Activated T-cell treated with anti-CD3 and anti-CD28 coated beads, Interleukin-2, amount 50 U/mL, for 72 hours (primary cell): ENCODE results near the gene TNS3. TPM values are rescaled to one million over a fixed set of nuclear protein-coding genes. Genes with fewer than 3 reads are reported as not detected.

ENCODE experiments used
- ATAC-seq, 2 donors: fragments of 150-1000 bp; cut with Tn5 transposase; replicated peaks in 1 of 2; 2 replicates each; pipeline ENCODE4 v1.10.0; 2021; ENCODE audit warnings: moderate library complexity in 2 of 2, mild to moderate bottlenecking in 1 of 2
- DNase-seq, 2 donors: peaks; one replicate each; pipeline ENCODE4 v3.0.0; 2021 to 2022; ENCODE audit warnings: mixed read lengths in 1 of 2
- H3K27ac Mint-ChIP-seq: one replicate; pipeline ENCODE4 v1.8.0; 2022; ENCODE audit warnings: mild to moderate bottlenecking, moderate library complexity, mixed read lengths
- H3K27me3 Mint-ChIP-seq: one replicate; pipeline ENCODE4 v1.8.0; 2022; ENCODE audit warnings: low read depth, mixed read lengths
- H3K36me3 Mint-ChIP-seq, 2 donors: one replicate each; pipeline ENCODE4 v1.8.0; 2022; ENCODE audit warnings: mixed read lengths in 2 of 2, mild to moderate bottlenecking in 1 of 2; ENCODE audit not compliant: insufficient read depth in 2 of 2
- H3K4me1 Mint-ChIP-seq: one replicate; pipeline ENCODE4 v1.8.0; 2022; ENCODE audit warnings: low read depth, mixed read lengths
- H3K4me3 Mint-ChIP-seq, 2 donors: one replicate each; pipeline ENCODE4 v1.8.0; 2022; ENCODE audit warnings: mild to moderate bottlenecking in 2 of 2, mixed read lengths in 2 of 2, moderate library complexity in 2 of 2
- H3K9me3 Mint-ChIP-seq, 2 donors: one replicate each; pipeline ENCODE4 v1.8.0; 2022; ENCODE audit warnings: mixed read lengths in 2 of 2
- total RNA-seq, 2 donors: library from RNA; stranded (reverse); gene quantifications; one replicate each; pipeline ENCODE4 v1.2.3, GENCODE V29; 2022

Gene TNS3
- total RNA-seq, 2 donors from 2014 or later = 0.29 to 1.2 TPM

DNA sequence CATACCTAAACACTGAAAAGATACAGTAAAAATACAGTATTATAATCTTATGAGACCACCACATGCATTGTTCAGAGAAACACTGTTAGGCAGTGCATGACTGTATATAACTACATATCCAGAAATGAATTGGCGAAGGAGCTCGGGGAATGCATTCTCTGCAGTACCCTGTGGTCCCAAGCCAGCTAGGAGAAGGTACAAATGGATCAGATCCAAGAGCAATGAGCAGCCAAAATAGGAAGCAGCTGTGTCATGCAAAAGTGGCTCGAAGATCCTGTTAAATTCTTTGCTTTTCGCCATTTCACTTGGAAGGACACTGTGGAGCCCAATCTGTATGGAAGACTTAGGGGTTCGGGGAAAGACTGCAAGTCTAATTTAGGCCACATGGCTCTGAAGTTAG, 334.8 kb downstream of the TNS3 start:
- no peaks in the 10 kb centered on the region for H3K9me3 Mint-ChIP-seq
- H3K4me1 Mint-ChIP-seq = no peaks in the 10 kb centered on the region
- ATAC-seq = no peak
- H3K27me3 Mint-ChIP-seq = peaks cover 5% of the 10 kb centered on the region
- no peak for DNase-seq
- no peak overlapping the region for H3K4me3 Mint-ChIP-seq
- no peaks in the 10 kb centered on the region for H3K36me3 Mint-ChIP-seq
- no peak overlapping the region for H3K27ac Mint-ChIP-seq

DNA sequence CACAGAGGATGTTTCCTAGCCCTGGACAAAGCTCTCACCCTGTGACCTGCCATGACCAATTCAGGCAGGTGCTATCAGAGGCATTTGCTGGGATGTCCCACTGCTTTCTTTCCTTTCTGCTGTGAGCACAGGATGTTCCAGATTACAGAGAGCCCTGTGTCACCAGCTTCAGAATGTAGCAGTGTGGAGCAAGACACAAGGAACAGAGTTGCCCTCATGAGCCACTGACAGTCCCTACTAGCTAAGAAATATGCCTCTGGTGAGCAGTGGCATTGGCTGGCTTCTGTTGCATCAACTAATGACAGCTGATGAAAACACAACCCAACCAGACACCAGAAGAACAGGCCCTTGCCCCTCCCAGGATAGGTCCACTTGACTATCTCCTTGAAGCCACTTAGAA, 337.2 kb downstream of the TNS3 start:
- Mint-ChIP-seq H3K4me3 (no peak overlapping the region), H3K9me3 (no peaks in the 10 kb centered on the region), H3K4me1 (no peaks in the 10 kb centered on the region), H3K27me3 (peaks cover 3% of the 10 kb centered on the region), H3K27ac (no peak overlapping the region), H3K36me3 (no peaks in the 10 kb centered on the region)
- DNase-seq = no peak
- ATAC-seq = no peak

DNA sequence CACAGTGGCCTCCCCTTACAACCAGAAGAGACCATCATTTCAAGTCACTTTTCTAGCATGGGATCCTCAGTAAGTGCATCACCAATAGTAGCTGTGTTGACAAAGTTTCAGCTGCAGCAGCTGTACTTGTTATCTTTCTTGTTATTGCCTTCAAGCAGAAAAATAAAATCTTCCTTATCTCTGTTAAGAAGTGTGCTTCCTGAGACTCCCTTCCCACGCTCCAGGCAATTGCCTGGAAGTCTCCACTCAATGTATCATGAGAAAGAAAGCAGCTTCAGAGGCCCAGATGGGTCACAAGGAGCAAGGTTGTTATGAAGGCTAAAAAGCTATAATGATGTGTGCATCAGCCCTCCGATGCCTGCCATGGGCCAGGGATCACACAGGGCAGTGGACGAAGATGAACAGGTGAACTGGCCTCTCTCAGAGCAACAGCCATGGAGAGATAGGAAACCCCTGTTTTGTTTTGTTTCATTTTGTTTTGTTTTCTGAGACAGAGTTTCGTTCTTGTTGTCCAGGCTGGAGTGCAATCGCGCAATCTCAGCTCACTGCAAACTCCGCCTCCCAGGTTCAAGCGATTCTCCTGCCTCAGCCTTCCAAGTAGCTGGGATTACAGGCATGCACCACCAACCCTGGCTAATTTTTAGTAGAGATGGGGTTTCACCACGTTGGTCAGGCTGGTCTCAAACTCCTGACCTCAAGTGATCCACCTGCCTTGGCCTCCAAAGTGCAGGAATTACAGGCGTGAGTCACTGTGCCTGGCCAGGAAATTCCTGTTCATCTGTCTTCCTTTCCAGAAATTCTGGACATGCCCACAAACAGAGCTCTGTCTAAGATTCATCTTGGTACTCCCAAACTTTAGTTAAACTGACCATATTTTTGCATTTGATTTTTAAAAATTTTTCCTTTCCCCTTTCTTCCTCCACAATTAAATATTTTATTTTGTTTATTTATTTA, 340.5 kb downstream of the TNS3 start:
- Mint-ChIP-seq H3K4me3 (no peak overlapping the region), H3K4me1 (no peaks in the 10 kb centered on the region), H3K9me3 (no peaks in the 10 kb centered on the region), H3K27me3 (no peaks in the 10 kb centered on the region), H3K36me3 (no peaks in the 10 kb centered on the region), H3K27ac (no peak overlapping the region)
- DNase-seq (no peak), ATAC-seq (no peak)

- DNase-seq = no peak
- Mint-ChIP-seq H3K27ac (no peak overlapping the region), H3K27me3 (no peaks in the 10 kb centered on the region), H3K4me3 (no peak overlapping the region), H3K4me1 (no peaks in the 10 kb centered on the region), H3K36me3 (no peaks in the 10 kb centered on the region), H3K9me3 (no peaks in the 10 kb centered on the region)
- ATAC-seq = no peak
Observed at GRCh38 chr7:47239931-47240421, 341.9 kb downstream of the TNS3 start.

- DNase-seq = no peak
- Mint-ChIP-seq H3K4me3 (no peak overlapping the region), H3K27me3 (no peaks in the 10 kb centered on the region), H3K4me1 (no peaks in the 10 kb centered on the region), H3K27ac (no peak overlapping the region), H3K36me3 (no peaks in the 10 kb centered on the region), H3K9me3 (no peaks in the 10 kb centered on the region)
- ATAC-seq = no peak
Observed at GRCh38 chr7:47239034-47239433, 342.9 kb downstream of the TNS3 start.

DNA sequence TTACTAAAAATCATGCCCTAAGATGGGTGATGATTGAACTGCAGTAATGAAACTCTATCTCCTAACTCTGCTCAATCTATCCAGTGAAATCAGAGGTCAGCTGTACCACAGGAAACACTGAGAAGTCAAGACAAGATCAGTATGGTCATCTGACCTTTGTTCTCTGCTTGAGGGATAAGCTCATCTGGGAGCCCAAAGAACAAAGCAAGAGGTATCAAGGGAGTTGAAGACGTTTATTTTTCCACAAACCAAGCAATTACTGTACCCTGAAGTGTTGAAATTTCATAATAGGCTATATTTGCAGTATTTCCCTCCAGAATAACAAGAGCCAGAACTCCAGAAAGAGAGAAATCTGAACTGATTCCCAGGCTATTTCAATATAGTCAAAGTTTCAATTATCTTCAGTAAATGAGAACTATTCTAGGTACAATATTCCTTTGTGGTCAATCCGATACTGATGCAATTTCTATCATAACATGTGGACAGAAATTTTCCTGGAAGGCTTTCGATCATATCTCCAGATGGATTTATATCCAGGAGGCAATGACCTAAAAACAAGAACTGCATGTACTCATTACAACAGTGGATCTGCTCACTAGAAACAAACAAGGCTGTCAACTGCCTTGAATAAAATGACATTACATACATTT, 345.3 kb downstream of the TNS3 start:
- Mint-ChIP-seq H3K4me3 (no peak overlapping the region), H3K4me1 (no peaks in the 10 kb centered on the region), H3K9me3 (no peaks in the 10 kb centered on the region), H3K36me3 (no peaks in the 10 kb centered on the region), H3K27me3 (no peaks in the 10 kb centered on the region), H3K27ac (no peak overlapping the region)
- no peak for DNase-seq
- ATAC-seq = no peak

DNA sequence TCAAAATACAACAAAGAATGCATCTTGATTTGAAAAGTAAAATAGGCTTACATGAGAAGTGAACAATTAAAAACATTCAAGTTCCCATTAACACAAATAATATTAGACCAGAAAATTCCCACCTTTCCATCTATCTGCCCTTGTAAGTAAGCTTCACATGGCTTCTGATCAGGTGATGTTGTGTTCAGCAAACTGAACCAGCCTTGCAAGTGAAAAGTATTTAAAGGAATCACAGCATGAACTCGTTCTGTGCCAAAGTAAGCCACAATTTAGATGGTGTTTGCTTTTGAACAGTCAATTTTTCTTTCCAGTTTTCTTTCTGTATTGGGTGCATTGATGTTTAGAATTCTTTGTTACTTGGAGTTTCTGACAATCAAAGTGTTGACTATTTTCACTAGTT, 347.9 kb downstream of the TNS3 start:
- H3K4me1 Mint-ChIP-seq = no peaks in the 10 kb centered on the region
- no peaks in the 10 kb centered on the region for H3K27me3 Mint-ChIP-seq
- ATAC-seq = no peak
- H3K27ac Mint-ChIP-seq = no peak overlapping the region
- H3K36me3 Mint-ChIP-seq = no peaks in the 10 kb centered on the region
- no peak overlapping the region for H3K4me3 Mint-ChIP-seq
- H3K9me3 Mint-ChIP-seq = no peaks in the 10 kb centered on the region
- no peak for DNase-seq

DNA sequence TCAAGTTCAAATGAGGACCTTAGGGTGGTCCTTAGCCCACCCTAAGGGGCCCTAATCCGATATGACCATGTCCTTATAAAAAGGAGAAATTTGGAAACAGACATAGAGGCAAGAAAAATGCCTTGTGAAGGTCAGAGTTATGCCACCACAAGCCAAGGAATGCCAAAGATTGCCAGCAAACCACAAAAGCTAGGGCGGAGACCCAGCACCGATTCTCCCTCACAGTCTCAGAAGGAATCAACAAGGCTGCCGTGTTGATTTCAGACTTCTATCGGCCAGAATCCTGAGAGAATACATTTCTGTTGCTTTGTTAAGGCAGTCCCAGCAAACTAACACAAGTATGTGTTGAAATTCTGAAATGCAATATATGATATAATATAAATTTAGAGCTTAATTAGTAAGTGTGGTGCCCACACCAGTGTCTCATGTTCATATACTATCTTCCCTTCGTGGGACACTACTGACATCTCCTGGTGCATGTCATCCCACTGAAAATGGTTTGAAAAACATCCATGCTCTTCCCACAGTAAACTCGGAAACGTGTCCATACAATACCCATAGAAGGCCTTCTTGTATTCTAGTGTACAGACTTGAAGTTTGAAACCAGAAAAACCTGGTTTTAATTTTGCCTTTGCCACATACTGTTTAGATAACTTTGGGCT, 349.0 kb downstream of the TNS3 start:
- DNase-seq = no peak
- Mint-ChIP-seq H3K36me3 (no peaks in the 10 kb centered on the region), H3K27me3 (no peaks in the 10 kb centered on the region), H3K9me3 (no peaks in the 10 kb centered on the region), H3K27ac (no peak overlapping the region), H3K4me3 (no peak overlapping the region), H3K4me1 (no peaks in the 10 kb centered on the region)
- no peak for ATAC-seq

GRCh38 chr7:47231627-47232026, 350.3 kb downstream of the TNS3 start:
- H3K27me3 Mint-ChIP-seq = no peaks in the 10 kb centered on the region
- H3K9me3 Mint-ChIP-seq = no peaks in the 10 kb centered on the region
- no peak overlapping the region for H3K4me3 Mint-ChIP-seq
- H3K4me1 Mint-ChIP-seq = no peaks in the 10 kb centered on the region
- no peak overlapping the region for H3K27ac Mint-ChIP-seq
- ATAC-seq = no peak
- H3K36me3 Mint-ChIP-seq = no peaks in the 10 kb centered on the region
- DNase-seq = no peak

- ATAC-seq (no peak), DNase-seq (no peak)
- Mint-ChIP-seq H3K27me3 (no peaks in the 10 kb centered on the region), H3K4me1 (no peaks in the 10 kb centered on the region), H3K36me3 (no peaks in the 10 kb centered on the region), H3K4me3 (no peak overlapping the region), H3K27ac (no peak overlapping the region), H3K9me3 (no peaks in the 10 kb centered on the region)
Observed at GRCh38 chr7:47231032-47231431, 350.9 kb downstream of the TNS3 start.

DNA sequence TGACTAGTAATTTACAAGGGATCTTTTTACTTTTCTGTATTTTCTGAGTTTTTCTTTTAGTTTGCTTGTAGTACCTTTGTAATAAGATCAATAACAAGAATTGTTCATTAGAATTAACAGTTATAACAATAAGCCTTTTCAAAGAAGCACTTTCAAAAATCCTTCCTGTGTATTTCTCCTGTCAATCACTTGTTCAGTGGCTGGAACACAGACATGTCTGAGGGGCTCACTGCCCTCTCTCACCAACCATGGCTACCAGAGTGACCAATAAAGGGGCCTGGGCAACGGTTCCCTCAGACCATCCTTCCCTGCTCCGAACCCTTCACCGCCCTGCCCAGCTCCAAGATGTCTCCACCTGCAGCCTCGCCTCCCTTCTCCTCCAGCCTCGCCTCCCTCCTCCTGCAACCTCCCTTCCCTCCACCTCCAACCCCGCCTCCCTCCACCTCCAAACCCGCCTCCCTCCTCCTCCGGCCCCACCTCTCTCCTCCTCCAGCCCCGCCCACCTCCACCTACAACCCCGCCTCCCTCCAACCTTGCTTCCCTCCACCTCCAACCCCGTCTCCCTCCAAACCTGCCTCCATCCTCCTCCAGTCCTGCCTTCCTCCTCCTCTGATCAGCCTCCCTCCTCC, 353.4 kb downstream of the TNS3 start:
- no peaks in the 10 kb centered on the region for H3K27me3 Mint-ChIP-seq
- no peaks in the 10 kb centered on the region for H3K4me1 Mint-ChIP-seq
- no peak for DNase-seq
- no peak overlapping the region for H3K27ac Mint-ChIP-seq
- H3K4me3 Mint-ChIP-seq = no peak overlapping the region
- peaks cover 1 to 2% of the 10 kb centered on the region in 2 donors for H3K9me3 Mint-ChIP-seq
- no peaks in the 10 kb centered on the region for H3K36me3 Mint-ChIP-seq
- no peak for ATAC-seq

DNA sequence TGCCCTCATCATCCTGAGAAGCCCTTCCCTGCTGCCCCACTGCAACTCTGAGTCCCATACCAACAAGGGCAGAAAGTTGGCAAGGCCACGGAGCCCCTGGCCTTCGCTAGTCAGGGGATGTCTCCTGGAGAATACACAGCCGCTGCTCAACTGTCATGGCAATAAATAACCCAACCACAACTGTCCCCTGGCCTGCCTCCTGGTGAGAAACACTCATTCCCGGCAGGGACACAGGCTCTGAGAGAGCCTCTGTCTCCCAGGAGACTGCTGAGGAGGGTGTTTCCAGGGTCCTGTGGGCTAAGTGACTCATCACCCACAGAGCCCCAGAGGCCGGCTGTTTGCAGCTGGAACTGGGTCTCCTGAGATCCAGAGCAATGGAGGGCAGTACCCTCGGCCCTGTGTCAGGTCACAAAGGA, 354.1 kb downstream of the TNS3 start:
- ATAC-seq = no peak
- no peaks in the 10 kb centered on the region for H3K27me3 Mint-ChIP-seq
- DNase-seq = no peak
- no peaks in the 10 kb centered on the region for H3K4me1 Mint-ChIP-seq
- H3K9me3 Mint-ChIP-seq = peaks cover 1 to 2% of the 10 kb centered on the region in 2 donors
- no peak overlapping the region for H3K27ac Mint-ChIP-seq
- no peak overlapping the region for H3K4me3 Mint-ChIP-seq
- no peaks in the 10 kb centered on the region for H3K36me3 Mint-ChIP-seq

- H3K4me1 Mint-ChIP-seq = no peaks in the 10 kb centered on the region
- ATAC-seq (no peak), DNase-seq (no peak)
- H3K36me3 Mint-ChIP-seq = no peaks in the 10 kb centered on the region
- no peaks in the 10 kb centered on the region for H3K27me3 Mint-ChIP-seq
- no peak overlapping the region for H3K27ac Mint-ChIP-seq
- H3K4me3 Mint-ChIP-seq = no peak overlapping the region
- peaks cover 1 to 2% of the 10 kb centered on the region in 2 donors for H3K9me3 Mint-ChIP-seq
Observed at GRCh38 chr7:47226696-47227095, 355.2 kb downstream of the TNS3 start.
